IMR-90 (cell line): ENCODE measurements around the gene ANKRD37. TPM values are rescaled to one million over a fixed set of nuclear protein-coding genes. Genes with fewer than 3 reads are reported as not detected.

Experiments used
- ATAC-seq: fragments of 200-7000 bp; cut with Tn5 transposase; 2 replicates; pipeline ENCODE4 v1.9.1; 2020; ENCODE audit warnings: low read depth, mild to moderate bottlenecking, moderate library complexity
- BruUV-seq: library from RNA; stranded (reverse); fragments of 400-500 nt; replicated peaks from 2 replicates; lab custom pipeline; 2021; lab: Mats Ljungman, UMichigan
- CTCF ChIA-PET: fragments of 300-600 bp; formaldehyde crosslinking; extraction: SDS; loops from one replicate; lab custom pipeline; 2021; ENCODE audit warnings: antibody characterized with exemption; lab: Yijun Ruan, JAX
- POLR2A ChIA-PET: fragments of 300-600 bp; sonication (Branson Sonifier 250); formaldehyde crosslinking; loops from one replicate; lab custom pipeline; 2022; ENCODE audit warnings: antibody characterized with exemption; ENCODE audit not compliant: unreplicated experiment; lab: Charles Lee
- DNase-seq: peaks from one replicate; pipeline ENCODE4 v3.0.0; 2013
- H2AFZ ChIP-seq: replicated peaks from 2 replicates; pipeline ENCODE3; 2013; ENCODE audit warnings: low read length, mild to moderate bottlenecking; ENCODE audit not compliant: poor library complexity
- H2AK5ac ChIP-seq: 2 replicates; pipeline ENCODE4 v1.6.1; 2013; ENCODE audit warnings: low read depth, low read length, inconsistent platforms
- H2AK9ac ChIP-seq: replicated peaks from 2 replicates; pipeline ENCODE3; 2013; ENCODE audit warnings: mild to moderate bottlenecking, low read depth, low read length, moderate library complexity; ENCODE audit not compliant: poor library complexity
- H2BK120ac ChIP-seq: 2 replicates; pipeline ENCODE4 v1.6.1; 2013; ENCODE audit warnings: low read depth, low read length, inconsistent platforms
- H2BK15ac ChIP-seq: 3 replicates; pipeline ENCODE4 v1.6.1; 2013; ENCODE audit warnings: low read depth, low read length, inconsistent platforms
- H2BK20ac ChIP-seq: 2 replicates; pipeline ENCODE4 v1.6.1; 2013; ENCODE audit warnings: low read depth, mild to moderate bottlenecking, inconsistent platforms, low read length, moderate library complexity
- H2BK5ac ChIP-seq: 2 replicates; pipeline ENCODE4 v1.6.1; 2013; ENCODE audit warnings: mild to moderate bottlenecking, low read depth, low read length, inconsistent platforms; ENCODE audit not compliant: poor library complexity, severe bottlenecking
- H3K14ac ChIP-seq: replicated peaks from 2 replicates; pipeline ENCODE4 v1.6.1; 2013; ENCODE audit warnings: low read depth, low read length, inconsistent platforms
- H3K18ac ChIP-seq: 2 replicates; pipeline ENCODE4 v1.6.1; 2013; ENCODE audit warnings: low read depth, low read length, control low read depth
- H3K23ac ChIP-seq: 2 replicates; pipeline ENCODE4 v1.6.1; 2013; ENCODE audit warnings: low read depth, low read length, inconsistent platforms
- H3K27ac ChIP-seq: 2 replicates; pipeline ENCODE4 v1.5.1; 2013; ENCODE audit warnings: mild to moderate bottlenecking, control low read depth, low read length; ENCODE audit not compliant: insufficient read depth
- H3K27me3 ChIP-seq: 2 replicates; pipeline ENCODE4 v1.6.1; 2013; ENCODE audit warnings: low read length; ENCODE audit not compliant: control insufficient read depth, insufficient read depth
- H3K36me3 ChIP-seq: 2 replicates; pipeline ENCODE4 v1.6.1; 2013; ENCODE audit warnings: low read length, mixed read lengths; ENCODE audit not compliant: control insufficient read depth, insufficient read depth
- H3K4ac ChIP-seq: 2 replicates; pipeline ENCODE4 v1.6.1; 2013; ENCODE audit warnings: low read depth, low read length, inconsistent platforms
- H3K4me1 ChIP-seq: 2 replicates; pipeline ENCODE4 v1.6.1; 2013; ENCODE audit warnings: low read length, mixed read lengths; ENCODE audit not compliant: control insufficient read depth, insufficient read depth
- H3K4me2 ChIP-seq: 2 replicates; pipeline ENCODE4 v1.6.1; 2013; ENCODE audit warnings: low read depth, mild to moderate bottlenecking, control low read depth, low read length, moderate library complexity
- H3K4me3 ChIP-seq: 2 replicates; pipeline ENCODE4 v1.5.1; 2013; ENCODE audit warnings: low read depth, mild to moderate bottlenecking, control low read depth, low read length, moderate library complexity; ENCODE audit not compliant: insufficient read depth
- H3K56ac ChIP-seq: 2 replicates; pipeline ENCODE4 v1.6.1; 2013; ENCODE audit warnings: low read length, inconsistent platforms; ENCODE audit not compliant: insufficient read depth; ENCODE audit errors: extremely low read depth
- H3K79me1 ChIP-seq, 2 experiments: 2 replicates each; pipeline ENCODE4 v1.6.1; 2013; ENCODE audit warnings: low read length in 2 of 2, inconsistent platforms in 1 of 2, low read depth in 1 of 2
- H3K9ac ChIP-seq: 2 replicates; pipeline ENCODE4 v1.6.1; 2013; ENCODE audit warnings: low read depth, low read length, control low read depth
- H3K9me1 ChIP-seq: 2 replicates; pipeline ENCODE4 v1.6.1; 2013; ENCODE audit warnings: low read length, inconsistent platforms; ENCODE audit not compliant: insufficient read depth
- H3K9me3 ChIP-seq: 2 replicates; pipeline ENCODE4 v1.6.1; 2013; ENCODE audit warnings: low read length; ENCODE audit not compliant: control insufficient read depth, insufficient read depth
- H4K20me1 ChIP-seq: 2 replicates; pipeline ENCODE4 v1.6.1; 2013; ENCODE audit warnings: low read length, inconsistent platforms; ENCODE audit not compliant: insufficient read depth
- H4K5ac ChIP-seq: 2 replicates; pipeline ENCODE4 v1.6.1; 2013; ENCODE audit warnings: mild to moderate bottlenecking, low read depth, low read length, control low read depth
- H4K8ac ChIP-seq, 2 experiments: 2 replicates each; pipeline ENCODE4 v1.6.1; 2013; ENCODE audit warnings: low read depth in 2 of 2, low read length in 2 of 2, control low read depth in 1 of 2, inconsistent platforms in 1 of 2
- H4K91ac ChIP-seq: 2 replicates; pipeline ENCODE4 v1.6.1; 2013; ENCODE audit warnings: low read depth, low read length, inconsistent platforms; ENCODE audit not compliant: insufficient read depth
- BHLHE40 ChIP-seq: fragments of 150-350 bp; IDR thresholded peaks from 2 replicates; pipeline ENCODE4 v1.6.1; 2016; ENCODE audit warnings: mild to moderate bottlenecking, low read depth, low read length
- CEBPB ChIP-seq: IDR thresholded peaks from 2 replicates; pipeline ENCODE4 v1.6.1; 2012; ENCODE audit warnings: low read depth, low read length, improper control_type of control experiment
- CHD1 ChIP-seq: IDR thresholded peaks from 2 replicates; pipeline ENCODE4 v1.6.1; 2012; ENCODE audit warnings: low read depth, low read length, improper control_type of control experiment
- FOS ChIP-seq: fragments of 150-350 bp; IDR thresholded peaks from 2 replicates; pipeline ENCODE4 v1.6.1; 2016; ENCODE audit warnings: low read depth, low read length
- MAFK ChIP-seq: IDR thresholded peaks from 2 replicates; pipeline ENCODE4 v1.6.1; 2012; ENCODE audit warnings: low read depth, low read length, improper control_type of control experiment
- MAZ ChIP-seq: IDR thresholded peaks from 2 replicates; pipeline ENCODE4 v1.6.1; 2012; ENCODE audit warnings: low read depth, mild to moderate bottlenecking, low read length, improper control_type of control experiment, moderate library complexity, borderline replicate concordance
- MXI1 ChIP-seq: IDR thresholded peaks from 2 replicates; pipeline ENCODE4 v1.6.1; 2012; ENCODE audit warnings: low read depth, mild to moderate bottlenecking, low read length, moderate library complexity, borderline replicate concordance
- NFE2L2 ChIP-seq: fragments of 150-350 bp; IDR thresholded peaks from 2 replicates; pipeline ENCODE4 v1.6.1; 2016; ENCODE audit warnings: low read depth, mild to moderate bottlenecking, low read length
- POLR2A ChIP-seq: IDR thresholded peaks from 2 replicates; pipeline ENCODE4 v1.6.1; 2012; ENCODE audit warnings: mild to moderate bottlenecking, low read depth, low read length
- RAD21 ChIP-seq: IDR thresholded peaks from 2 replicates; pipeline ENCODE4 v1.6.1; 2012; ENCODE audit warnings: low read length, improper control_type of control experiment
- RCOR1 ChIP-seq: IDR thresholded peaks from 2 replicates; pipeline ENCODE4 v1.6.1; 2012; ENCODE audit warnings: mild to moderate bottlenecking, low read length, improper control_type of control experiment; ENCODE audit not compliant: insufficient replicate concordance
- RFX5 ChIP-seq: IDR thresholded peaks from 2 replicates; pipeline ENCODE4 v1.8.0; 2012; ENCODE audit warnings: low read depth, mild to moderate bottlenecking, low read length, moderate library complexity
- SMC3 ChIP-seq: fragments of 150-350 bp; IDR thresholded peaks from 2 replicates; pipeline ENCODE4 v1.6.1; 2016; ENCODE audit warnings: low read depth, mild to moderate bottlenecking, antibody characterized with exemption, low read length, moderate library complexity
- WGBS, 2 experiments: methylation state at CpG; one replicate each; pipeline versions ENCODE4 v1.1.5 to v1.1.7; 2013; ENCODE audit warnings: missing lambda C conversion rate in 2 of 2; ENCODE audit not compliant: insufficient read length in 1 of 2; ENCODE audit errors: extremely low coverage in 2 of 2; 5-methylcytosine and 5-hydroxymethylcytosine counted together
- dilution Hi-C: fragments of 300-500 bp; cut with HindIII; formaldehyde crosslinking; loops from one replicate; pipeline ENCODE4 v1.14.3; 2018; ENCODE audit warnings: low sequenced_read_pairs; ENCODE audit not compliant: unreplicated experiment
- in situ Hi-C: fragments of 300-500 bp; cut with MboI; formaldehyde crosslinking; loops from 3 replicates; pipeline ENCODE4 v1.14.3; 2019; ENCODE audit warnings: low sequenced_read_pairs, inconsistent platforms, mixed read lengths
- intact Hi-C: fragments of 100-400 bp; cut with micrococcal nuclease; formaldehyde crosslinking; loops from 2 replicates; pipeline ENCODE4 v1.10.0; 2022
- polyA plus RNA-seq, 3 experiments: library from polyadenylated mRNA; depleted of rRNA; stranded (reverse); fragments of >200 nt; gene quantifications; 2 replicates each; pipeline ENCODE4 v1.2.3, GENCODE V29; 2012; ENCODE audit warnings: low replicate concordance in 1 of 3
- total RNA-seq: library from RNA; depleted of rRNA; stranded (reverse); fragments of >200 nt; gene quantifications from 2 replicates; pipeline ENCODE4 v1.2.3, GENCODE V29; 2012
- TF ChIP-seq, protein P1 (sequence below): conservative IDR thresholded peaks from 2 replicates; pipeline ENCODE4 v1.5.1; 2012; ENCODE audit warnings: mild to moderate bottlenecking, low read depth, low read length, improper control_type of control experiment
- TF ChIP-seq, protein P2 (sequence below): fragments of 150-350 bp; IDR thresholded peaks from 2 replicates; pipeline ENCODE4 v1.6.1; 2016; ENCODE audit warnings: low read depth, mild to moderate bottlenecking, low read length, moderate library complexity, borderline replicate concordance
- TF ChIP-seq, protein P3 (sequence below): fragments of 150-350 bp; IDR thresholded peaks from 2 replicates; pipeline ENCODE4 v1.6.1; 2017; ENCODE audit warnings: mild to moderate bottlenecking, antibody characterized with exemption, low read length, low read depth

ANKRD37 gene
- total and polyA plus RNA-seq, 2 of the 4 experiments (the other 2 are of a cell fraction) = 7.1 to 8.2 TPM

DNA sequence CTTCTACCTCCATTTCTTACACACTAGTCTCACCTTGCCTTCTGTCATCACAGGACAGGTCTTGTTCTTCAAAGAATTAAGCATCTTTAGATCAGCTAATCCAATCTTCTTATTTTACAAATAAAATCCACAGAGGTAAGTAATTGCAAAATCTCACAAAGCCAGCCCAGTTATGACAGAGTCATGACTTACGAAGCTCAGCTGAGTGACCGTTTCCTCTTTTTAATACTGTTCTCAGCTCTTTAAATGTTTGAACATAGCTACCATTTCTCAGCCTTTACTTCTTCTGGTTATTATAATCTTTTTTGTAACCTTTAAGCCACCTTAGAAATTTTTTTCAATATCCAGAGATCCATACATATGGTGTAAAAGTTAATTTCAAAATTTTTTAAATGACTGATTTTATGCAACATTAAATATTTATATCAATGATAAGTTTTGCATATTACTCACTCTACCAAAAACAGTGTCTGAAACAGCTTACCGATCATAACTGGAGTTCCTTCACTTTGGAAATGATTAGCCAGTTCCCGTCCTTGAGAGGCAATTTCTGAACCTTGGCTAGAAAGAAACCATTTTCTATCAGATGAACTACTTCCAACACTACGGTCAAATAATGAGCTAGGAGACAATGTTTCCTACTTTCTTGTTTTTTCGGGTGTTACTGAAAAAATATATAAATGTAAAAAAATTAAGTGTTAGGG is 8.8 kb downstream of the ANKRD37 start:
- Histone ChIP-seq H2BK15ac (no peak overlapping the region), H3K79me1 (no peaks in the 10 kb centered on the region; a peak in 1 of 4 replicates), H2BK20ac (no peak overlapping the region), H4K91ac (no peak overlapping the region), H2AK9ac (no peak overlapping the region), H4K8ac (no peak overlapping the region), H4K5ac (no peak overlapping the region), H3K4me1 (no peaks in the 10 kb centered on the region), H2AFZ (no peak overlapping the region), H2BK120ac (no peak overlapping the region), H3K36me3 (peaks cover 21% of the 10 kb centered on the region), H3K56ac (no peak overlapping the region), H3K9me1 (no peaks in the 10 kb centered on the region), H3K27me3 (no peaks in the 10 kb centered on the region), H3K4me2 (no peak overlapping the region), H2BK5ac (no peak overlapping the region), H3K4me3 (no peak overlapping the region), H2AK5ac (no peak overlapping the region), H3K14ac (no peak overlapping the region), H3K9me3 (peaks cover 3% of the 10 kb centered on the region), H3K4ac (no peak overlapping the region), H3K18ac (no peak overlapping the region), H3K9ac (no peak overlapping the region), H4K20me1 (no peaks in the 10 kb centered on the region), H3K27ac (no peak overlapping the region), H3K23ac (no peak overlapping the region)
- no peak for TF ChIP-seq MAZ
- no peak for TF ChIP-seq CEBPB
- TF ChIP-seq RAD21 = no peak
- no peak for TF ChIP-seq SMC3
- TF ChIP-seq, protein P1, sequence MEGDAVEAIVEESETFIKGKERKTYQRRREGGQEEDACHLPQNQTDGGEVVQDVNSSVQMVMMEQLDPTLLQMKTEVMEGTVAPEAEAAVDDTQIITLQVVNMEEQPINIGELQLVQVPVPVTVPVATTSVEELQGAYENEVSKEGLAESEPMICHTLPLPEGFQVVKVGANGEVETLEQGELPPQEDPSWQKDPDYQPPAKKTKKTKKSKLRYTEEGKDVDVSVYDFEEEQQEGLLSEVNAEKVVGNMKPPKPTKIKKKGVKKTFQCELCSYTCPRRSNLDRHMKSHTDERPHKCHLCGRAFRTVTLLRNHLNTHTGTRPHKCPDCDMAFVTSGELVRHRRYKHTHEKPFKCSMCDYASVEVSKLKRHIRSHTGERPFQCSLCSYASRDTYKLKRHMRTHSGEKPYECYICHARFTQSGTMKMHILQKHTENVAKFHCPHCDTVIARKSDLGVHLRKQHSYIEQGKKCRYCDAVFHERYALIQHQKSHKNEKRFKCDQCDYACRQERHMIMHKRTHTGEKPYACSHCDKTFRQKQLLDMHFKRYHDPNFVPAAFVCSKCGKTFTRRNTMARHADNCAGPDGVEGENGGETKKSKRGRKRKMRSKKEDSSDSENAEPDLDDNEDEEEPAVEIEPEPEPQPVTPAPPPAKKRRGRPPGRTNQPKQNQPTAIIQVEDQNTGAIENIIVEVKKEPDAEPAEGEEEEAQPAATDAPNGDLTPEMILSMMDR = no peak
- TF ChIP-seq, protein P2, sequence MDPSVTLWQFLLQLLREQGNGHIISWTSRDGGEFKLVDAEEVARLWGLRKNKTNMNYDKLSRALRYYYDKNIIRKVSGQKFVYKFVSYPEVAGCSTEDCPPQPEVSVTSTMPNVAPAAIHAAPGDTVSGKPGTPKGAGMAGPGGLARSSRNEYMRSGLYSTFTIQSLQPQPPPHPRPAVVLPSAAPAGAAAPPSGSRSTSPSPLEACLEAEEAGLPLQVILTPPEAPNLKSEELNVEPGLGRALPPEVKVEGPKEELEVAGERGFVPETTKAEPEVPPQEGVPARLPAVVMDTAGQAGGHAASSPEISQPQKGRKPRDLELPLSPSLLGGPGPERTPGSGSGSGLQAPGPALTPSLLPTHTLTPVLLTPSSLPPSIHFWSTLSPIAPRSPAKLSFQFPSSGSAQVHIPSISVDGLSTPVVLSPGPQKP = no peak
- TF ChIP-seq, protein P3, sequence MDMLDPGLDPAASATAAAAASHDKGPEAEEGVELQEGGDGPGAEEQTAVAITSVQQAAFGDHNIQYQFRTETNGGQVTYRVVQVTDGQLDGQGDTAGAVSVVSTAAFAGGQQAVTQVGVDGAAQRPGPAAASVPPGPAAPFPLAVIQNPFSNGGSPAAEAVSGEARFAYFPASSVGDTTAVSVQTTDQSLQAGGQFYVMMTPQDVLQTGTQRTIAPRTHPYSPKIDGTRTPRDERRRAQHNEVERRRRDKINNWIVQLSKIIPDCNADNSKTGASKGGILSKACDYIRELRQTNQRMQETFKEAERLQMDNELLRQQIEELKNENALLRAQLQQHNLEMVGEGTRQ = no peak
- no peak for TF ChIP-seq POLR2A
- no peak for TF ChIP-seq MAFK
- TF ChIP-seq CHD1 = no peak
- no peak for TF ChIP-seq MXI1
- TF ChIP-seq RFX5 = no peak
- TF ChIP-seq NFE2L2 = no peak
- TF ChIP-seq BHLHE40 = no peak
- no peak for TF ChIP-seq RCOR1
- TF ChIP-seq FOS = no peak
- DNase-seq = no peak
- 80% methylated on average over 2 of the region's 6 CpGs; no CpG with 5 or more reads in 1 of the 2 experiments for WGBS, 2 experiments
- ChIA-PET POLR2A (interaction anchor here (0.6 kb wide), 1 partner anchor 232 kb away, joined by 5 read pairs; no protein-coding TSS in a partner anchor), CTCF (no interaction called here)
- intact Hi-C loops (no loop called here), in situ Hi-C loops (no loop called here), dilution Hi-C loops (no loop called here)
- BruUV-seq = no TSS peak
- no peak for ATAC-seq
